ENCODE results near the gene HTRA1.
A peak's percentile ranks its signal among the peaks of the same experiment; 100 is the strongest.

HTRA1 gene

GRCh38 chr10:122493761-122494160, 32.4 kb downstream of the HTRA1 start:
- DNase-seq, result no peak
- no peak overlapping the region for H3K27ac ChIP-seq
- peaks cover 11% of the 10 kb centered on the region for H3K36me3 ChIP-seq (replicated peaks)
- in situ Hi-C loops (cut with HindIII; ENCODE audit: low pct_ligation_motif_present, low sequenced_read_pairs), result no loop called here
- H3K4me3 ChIP-seq (ENCODE audit: low read depth, low read length), result no peak overlapping the region
- H3K27me3 ChIP-seq (replicated peaks), result no peaks in the 10 kb centered on the region
- TF ChIP-seq, protein P1, sequence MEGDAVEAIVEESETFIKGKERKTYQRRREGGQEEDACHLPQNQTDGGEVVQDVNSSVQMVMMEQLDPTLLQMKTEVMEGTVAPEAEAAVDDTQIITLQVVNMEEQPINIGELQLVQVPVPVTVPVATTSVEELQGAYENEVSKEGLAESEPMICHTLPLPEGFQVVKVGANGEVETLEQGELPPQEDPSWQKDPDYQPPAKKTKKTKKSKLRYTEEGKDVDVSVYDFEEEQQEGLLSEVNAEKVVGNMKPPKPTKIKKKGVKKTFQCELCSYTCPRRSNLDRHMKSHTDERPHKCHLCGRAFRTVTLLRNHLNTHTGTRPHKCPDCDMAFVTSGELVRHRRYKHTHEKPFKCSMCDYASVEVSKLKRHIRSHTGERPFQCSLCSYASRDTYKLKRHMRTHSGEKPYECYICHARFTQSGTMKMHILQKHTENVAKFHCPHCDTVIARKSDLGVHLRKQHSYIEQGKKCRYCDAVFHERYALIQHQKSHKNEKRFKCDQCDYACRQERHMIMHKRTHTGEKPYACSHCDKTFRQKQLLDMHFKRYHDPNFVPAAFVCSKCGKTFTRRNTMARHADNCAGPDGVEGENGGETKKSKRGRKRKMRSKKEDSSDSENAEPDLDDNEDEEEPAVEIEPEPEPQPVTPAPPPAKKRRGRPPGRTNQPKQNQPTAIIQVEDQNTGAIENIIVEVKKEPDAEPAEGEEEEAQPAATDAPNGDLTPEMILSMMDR (IDR thresholded peaks at IDR 0.05; ENCODE audit: low read depth, low read length, missing control alignments), result no peak

DNA sequence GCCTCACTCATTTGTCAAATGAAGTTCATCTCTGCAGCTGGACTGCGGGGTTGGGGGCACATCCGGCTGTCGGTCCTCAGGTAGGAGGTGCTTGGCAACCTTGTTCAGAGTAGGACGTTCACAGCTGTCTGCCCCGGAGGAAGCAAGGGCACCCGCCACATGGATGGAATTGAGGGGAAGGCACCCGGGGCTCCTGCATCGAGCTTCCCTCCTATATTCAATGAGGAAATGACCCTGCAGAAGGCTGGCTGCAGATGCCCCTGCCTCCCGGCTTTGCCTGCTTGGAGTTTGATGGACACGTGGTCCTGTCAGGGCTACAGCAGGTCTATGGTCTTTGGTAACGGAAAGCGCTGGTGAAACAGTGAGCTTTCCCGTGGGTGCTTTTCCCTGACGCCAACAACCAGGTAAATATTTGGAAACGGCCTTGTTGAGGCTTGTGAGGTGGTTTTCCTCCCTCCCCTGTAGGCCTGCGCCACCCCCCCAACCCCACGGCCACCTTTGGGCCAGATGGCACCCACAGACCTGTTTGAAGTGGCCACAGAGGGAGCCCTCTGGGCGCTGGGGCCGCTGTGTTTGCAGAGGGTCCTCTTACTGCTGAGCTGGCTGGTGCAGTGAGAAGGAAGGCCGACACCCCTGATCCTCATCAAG, 32.9 kb downstream of the HTRA1 start:
- peak overlapping the region; percentile 86 for H3K27ac ChIP-seq
- no peak for DNase-seq
- H3K4me3 ChIP-seq (ENCODE audit: low read depth, low read length), result peak overlapping the region; percentile 39
- no peaks in the 10 kb centered on the region for H3K27me3 ChIP-seq (replicated peaks)
- peaks cover 9% of the 10 kb centered on the region for H3K36me3 ChIP-seq (replicated peaks)
- TF ChIP-seq, protein P1 (IDR thresholded peaks at IDR 0.05; ENCODE audit: low read depth, low read length, missing control alignments), result no peak
- in situ Hi-C loops (cut with HindIII; ENCODE audit: low pct_ligation_motif_present, low sequenced_read_pairs), result no loop called here

- H3K27me3 ChIP-seq (replicated peaks), result no peaks in the 10 kb centered on the region
- TF ChIP-seq, protein P1 (IDR thresholded peaks at IDR 0.05; ENCODE audit: low read depth, low read length, missing control alignments), result no peak
- H3K27ac ChIP-seq, result peak overlapping the region; percentile 86
- peak overlapping the region; percentile 39 for H3K4me3 ChIP-seq (ENCODE audit: low read depth, low read length)
- peaks cover 6% of the 10 kb centered on the region for H3K36me3 ChIP-seq (replicated peaks)
- in situ Hi-C loops (cut with HindIII; ENCODE audit: low pct_ligation_motif_present, low sequenced_read_pairs), result no loop called here
- DNase-seq, result peak; percentile 95
These were observed 33.5 kb downstream of the HTRA1 start for GRCh38 chr10:122494833-122495232.

DNA sequence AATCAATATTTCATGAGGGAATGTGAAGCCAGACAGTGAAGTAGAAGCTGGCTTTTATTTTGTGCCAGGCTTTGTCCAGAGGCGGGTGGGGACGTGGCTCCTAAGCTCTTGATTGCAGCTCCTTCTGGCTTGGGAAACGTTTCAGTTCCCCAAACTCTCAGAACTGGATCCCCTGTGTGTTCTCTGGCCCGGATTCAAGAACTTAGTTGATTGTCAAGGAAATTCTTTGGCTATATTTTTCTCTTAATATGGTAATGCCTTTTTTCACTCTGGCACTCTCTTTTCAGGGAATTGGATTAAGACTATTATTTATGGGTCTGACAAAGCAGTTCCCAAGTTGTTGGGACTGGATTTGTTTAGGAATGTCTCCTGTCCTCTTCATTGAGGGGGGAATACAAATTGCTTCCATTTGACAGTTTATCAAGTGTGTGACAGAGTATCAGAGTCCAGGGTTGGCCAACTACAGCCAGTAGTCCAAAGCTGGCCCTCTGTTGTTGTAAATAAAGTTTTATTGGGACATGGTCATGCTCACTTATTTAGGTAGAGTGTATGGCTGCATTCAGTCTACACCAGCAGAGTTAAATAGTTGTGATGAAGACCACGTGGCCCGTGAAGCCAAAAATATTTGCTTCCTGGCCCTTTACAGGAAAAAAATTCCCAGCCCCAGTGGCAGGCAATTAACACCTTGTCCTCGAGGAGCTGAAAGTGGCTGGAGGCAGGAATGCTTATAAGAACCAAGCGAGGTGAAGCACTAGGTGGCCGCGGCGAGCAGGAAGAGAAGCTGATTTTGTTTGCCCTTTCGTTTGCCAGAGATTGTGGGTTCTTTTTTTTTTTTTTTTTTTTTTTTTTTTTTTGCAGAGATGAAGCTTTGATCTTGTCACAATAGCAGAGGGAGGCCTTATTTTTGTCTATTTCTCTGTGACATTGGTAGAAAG, 34.3 kb downstream of the HTRA1 start:
- TF ChIP-seq, protein P1 (IDR thresholded peaks at IDR 0.05; ENCODE audit: low read depth, low read length, missing control alignments), result peak; percentile 13
- in situ Hi-C loops (cut with HindIII; ENCODE audit: low pct_ligation_motif_present, low sequenced_read_pairs), result no loop called here
- DNase-seq, result peak; percentile 33
- Histone ChIP-seq H3K36me3 (replicated peaks) (peaks cover 6% of the 10 kb centered on the region), H3K4me3 (ENCODE audit: low read depth, low read length) (no peak overlapping the region), H3K27ac (peak overlapping the region; percentile 86), H3K27me3 (replicated peaks) (no peaks in the 10 kb centered on the region)

DNA sequence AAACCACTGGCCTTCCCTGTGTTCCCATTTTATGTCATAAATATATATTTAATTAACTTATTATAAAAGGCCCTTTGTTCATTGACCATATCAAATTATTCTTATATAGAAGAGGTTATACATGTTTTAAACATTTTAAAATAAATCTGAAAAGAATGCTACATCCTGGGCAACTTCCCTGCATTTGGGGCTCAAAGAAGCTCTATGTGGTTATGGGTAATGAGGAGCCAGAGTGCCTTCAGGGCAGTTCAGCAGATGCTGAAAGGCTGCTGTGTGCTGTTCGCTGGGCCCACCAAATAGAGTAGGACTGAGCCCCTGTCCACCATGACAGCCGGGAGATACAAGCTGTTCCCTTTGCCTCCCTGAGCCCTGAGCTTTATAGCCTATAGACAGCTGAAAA, 35.9 kb downstream of the HTRA1 start:
- DNase-seq, result no peak
- in situ Hi-C loops (cut with HindIII; ENCODE audit: low pct_ligation_motif_present, low sequenced_read_pairs), result no loop called here
- H3K4me3 ChIP-seq (ENCODE audit: low read depth, low read length), result no peak overlapping the region
- no peak overlapping the region for H3K27ac ChIP-seq
- no peaks in the 10 kb centered on the region for H3K27me3 ChIP-seq (replicated peaks)
- TF ChIP-seq, protein P1 (IDR thresholded peaks at IDR 0.05; ENCODE audit: low read depth, low read length, missing control alignments), result no peak
- H3K36me3 ChIP-seq (replicated peaks), result no peaks in the 10 kb centered on the region

Measured in brain microvascular endothelial cell (primary cell).